Measurements from ENCODE around the gene PTRH2.

Gene PTRH2

DNA sequence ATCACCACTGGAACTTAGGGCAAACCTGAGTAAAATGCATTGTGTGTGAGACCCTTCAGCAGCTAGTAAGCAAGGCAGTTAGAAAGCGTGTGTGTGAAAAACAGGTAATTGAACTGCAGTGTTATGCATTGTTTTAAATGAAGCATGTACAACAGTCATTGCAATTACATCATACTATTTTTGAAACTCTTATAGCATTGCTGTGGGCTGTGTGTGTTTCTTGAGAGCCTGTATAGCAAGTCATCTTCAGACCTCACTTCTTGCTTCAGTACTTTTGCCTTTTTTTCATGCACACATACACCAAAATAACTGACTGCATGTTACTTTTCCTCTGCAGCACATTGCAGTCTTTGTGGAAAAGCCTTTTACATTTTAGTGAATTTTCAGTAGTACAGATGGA, 19.2 kb downstream of the PTRH2 start:
- H3K14ac ChIP-seq (ENCODE audit: low read length) = no peak overlapping the region
- H3K9me3 ChIP-seq (ENCODE audit: insufficient read depth, low read depth, low read length) = no peaks in the 10 kb centered on the region
- H4K91ac ChIP-seq (ENCODE audit: low read depth, low read length) = no peak overlapping the region
- no peak overlapping the region for H2BK120ac ChIP-seq (ENCODE audit: insufficient read depth, low read length, poor library complexity)
- H3K18ac ChIP-seq (ENCODE audit: low read length) = no peak overlapping the region
- H2AK5ac ChIP-seq (ENCODE audit: low read length) = no peak overlapping the region
- no peak overlapping the region for H3K27ac ChIP-seq (ENCODE audit: low read depth, low read length)
- no peaks in the 10 kb centered on the region for H3K79me1 ChIP-seq (ENCODE audit: low read length)
- no CpG with 5 or more reads among the region's 1 CpG for WGBS (ENCODE audit: extremely low coverage, insufficient coverage, insufficient read length)
- no peak overlapping the region for H2AFZ ChIP-seq (ENCODE audit: insufficient read depth, low read length, poor library complexity)
- no peak overlapping the region for H4K12ac ChIP-seq (ENCODE audit: low read depth, low read length)
- no peaks in the 10 kb centered on the region for H3K27me3 ChIP-seq (ENCODE audit: insufficient read depth, low read length)
- no peak overlapping the region for H3K4me3 ChIP-seq (ENCODE audit: low read depth, low read length)
- H3K23ac ChIP-seq (ENCODE audit: low read length) = no peak overlapping the region
- H3K79me2 ChIP-seq (ENCODE audit: control insufficient read depth, insufficient read depth, low read length, poor library complexity) = no peaks in the 10 kb centered on the region
- no peak overlapping the region for H2BK5ac ChIP-seq (ENCODE audit: low read depth, low read length, poor library complexity)
- H3K4me2 ChIP-seq (ENCODE audit: low read length) = no peak overlapping the region
- H3K9ac ChIP-seq (ENCODE audit: low read length) = no peak overlapping the region
- H3K36me3 ChIP-seq (ENCODE audit: control insufficient read depth in 1 of 2, insufficient read depth in 2 of 2, low read length in 2 of 2) = peaks cover 17 to 33% of the 10 kb centered on the region in 2 experiments
- no peak overlapping the region for H3K4ac ChIP-seq (ENCODE audit: low read depth, low read length)
- no peak overlapping the region for H4K8ac ChIP-seq (ENCODE audit: low read depth, low read length)
- no peak for DNase-seq
- H3K4me1 ChIP-seq (ENCODE audit: control insufficient read depth in 1 of 2, insufficient read depth in 2 of 2, low read length in 2 of 2) = no peaks in the 10 kb centered on the region
- no peak overlapping the region for H2BK12ac ChIP-seq (ENCODE audit: low read length)

DNA sequence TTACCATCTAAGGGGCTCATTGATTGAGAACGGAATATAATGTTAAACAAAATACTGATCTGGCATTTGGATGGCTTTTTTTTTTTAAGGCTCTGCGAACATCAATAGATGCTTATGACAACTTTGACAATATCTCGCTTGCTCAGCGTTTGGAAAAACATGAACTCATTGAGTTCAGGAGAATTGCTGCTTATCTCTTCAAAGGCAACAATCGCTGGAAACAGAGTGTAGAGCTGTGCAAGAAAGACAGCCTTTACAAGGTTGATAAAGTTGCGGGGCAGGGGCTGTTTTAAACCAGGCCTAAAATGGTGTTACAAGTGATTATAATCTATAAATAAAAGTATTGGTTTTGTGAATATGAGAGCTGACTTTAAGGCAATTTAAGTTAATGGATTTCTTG, 22.3 kb downstream of the PTRH2 start:
- Histone ChIP-seq H3K14ac (ENCODE audit: low read length) (no peak overlapping the region), H3K9ac (ENCODE audit: low read length) (no peak overlapping the region), H3K79me2 (ENCODE audit: control insufficient read depth, insufficient read depth, low read length, poor library complexity) (no peaks in the 10 kb centered on the region), H3K23ac (ENCODE audit: low read length) (no peak overlapping the region), H4K91ac (ENCODE audit: low read depth, low read length) (no peak overlapping the region), H3K4me3 (ENCODE audit: low read depth, low read length) (no peak overlapping the region), H3K4me1 (ENCODE audit: control insufficient read depth in 1 of 2, insufficient read depth in 2 of 2, low read length in 2 of 2) (no peaks in the 10 kb centered on the region), H2BK5ac (ENCODE audit: low read depth, low read length, poor library complexity) (no peak overlapping the region), H3K4me2 (ENCODE audit: low read length) (no peak overlapping the region), H4K12ac (ENCODE audit: low read depth, low read length) (no peak overlapping the region), H3K18ac (ENCODE audit: low read length) (no peak overlapping the region), H3K27ac (ENCODE audit: low read depth, low read length) (no peak overlapping the region), H3K36me3 (ENCODE audit: control insufficient read depth in 1 of 2, insufficient read depth in 2 of 2, low read length in 2 of 2) (peaks cover 5 to 42% of the 10 kb centered on the region in 2 experiments), H2AFZ (ENCODE audit: insufficient read depth, low read length, poor library complexity) (no peak overlapping the region), H2BK120ac (ENCODE audit: insufficient read depth, low read length, poor library complexity) (no peak overlapping the region), H3K9me3 (ENCODE audit: insufficient read depth, low read depth, low read length) (no peaks in the 10 kb centered on the region), H4K8ac (ENCODE audit: low read depth, low read length) (no peak overlapping the region), H3K4ac (ENCODE audit: low read depth, low read length) (no peak overlapping the region), H2BK12ac (ENCODE audit: low read length) (no peak overlapping the region), H3K27me3 (ENCODE audit: insufficient read depth, low read length) (no peaks in the 10 kb centered on the region), H3K79me1 (ENCODE audit: low read length) (no peaks in the 10 kb centered on the region), H2AK5ac (ENCODE audit: low read length) (no peak overlapping the region)
- no CpG with 5 or more reads among the region's 6 CpGs for WGBS (ENCODE audit: extremely low coverage, insufficient coverage, insufficient read length)
- DNase-seq = no peak

- H4K91ac ChIP-seq (ENCODE audit: low read depth, low read length) = no peak overlapping the region
- H3K18ac ChIP-seq (ENCODE audit: low read length) = no peak overlapping the region
- DNase-seq = peak; percentile 52 to 75
- no peaks in the 10 kb centered on the region for H3K27me3 ChIP-seq (ENCODE audit: insufficient read depth, low read length)
- H3K23ac ChIP-seq (ENCODE audit: low read length) = no peak overlapping the region
- H4K8ac ChIP-seq (ENCODE audit: low read depth, low read length) = no peak overlapping the region
- no peak overlapping the region for H2BK12ac ChIP-seq (ENCODE audit: low read length)
- H2BK5ac ChIP-seq (ENCODE audit: low read depth, low read length, poor library complexity) = no peak overlapping the region
- no peak overlapping the region for H3K4ac ChIP-seq (ENCODE audit: low read depth, low read length)
- H4K12ac ChIP-seq (ENCODE audit: low read depth, low read length) = no peak overlapping the region
- no peaks in the 10 kb centered on the region for H3K9me3 ChIP-seq (ENCODE audit: insufficient read depth, low read depth, low read length)
- no peak overlapping the region for H3K4me3 ChIP-seq (ENCODE audit: low read depth, low read length)
- H3K79me2 ChIP-seq (ENCODE audit: control insufficient read depth, insufficient read depth, low read length, poor library complexity) = no peaks in the 10 kb centered on the region
- H2BK120ac ChIP-seq (ENCODE audit: insufficient read depth, low read length, poor library complexity) = no peak overlapping the region
- no peaks in the 10 kb centered on the region for H3K4me1 ChIP-seq (ENCODE audit: control insufficient read depth in 1 of 2, insufficient read depth in 2 of 2, low read length in 2 of 2)
- H3K14ac ChIP-seq (ENCODE audit: low read length) = no peak overlapping the region
- H3K9ac ChIP-seq (ENCODE audit: low read length) = no peak overlapping the region
- H2AFZ ChIP-seq (ENCODE audit: insufficient read depth, low read length, poor library complexity) = no peak overlapping the region
- no peak overlapping the region for H2AK5ac ChIP-seq (ENCODE audit: low read length)
- H3K27ac ChIP-seq (ENCODE audit: low read depth, low read length) = no peak overlapping the region
- H3K79me1 ChIP-seq (ENCODE audit: low read length) = no peaks in the 10 kb centered on the region
- no peak overlapping the region for H3K4me2 ChIP-seq (ENCODE audit: low read length)
- peaks cover 15 to 53% of the 10 kb centered on the region in 2 experiments for H3K36me3 ChIP-seq (ENCODE audit: control insufficient read depth in 1 of 2, insufficient read depth in 2 of 2, low read length in 2 of 2)
Observed at GRCh38 chr17:59683283-59683682, 23.9 kb downstream of the PTRH2 start.

DNA sequence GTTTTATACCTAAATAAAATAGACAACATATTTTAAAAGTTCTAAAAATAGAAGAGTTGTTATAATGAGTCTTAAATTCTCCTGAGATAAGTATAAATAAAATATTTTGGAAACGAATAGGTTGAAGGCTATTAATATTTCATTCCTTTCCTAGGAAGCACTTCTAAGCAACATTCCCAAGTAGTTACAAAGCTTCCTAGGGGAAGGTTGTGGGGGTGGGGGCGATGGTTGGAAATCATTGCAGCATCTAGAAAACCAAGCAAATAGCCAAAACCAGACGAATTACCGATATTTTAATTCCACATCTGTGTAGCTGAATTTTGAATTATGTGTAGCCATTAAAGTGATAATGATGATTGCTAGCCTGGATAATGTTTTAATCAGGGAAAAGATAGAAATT, 26.9 kb downstream of the PTRH2 start:
- no peak overlapping the region for H3K18ac ChIP-seq (ENCODE audit: low read length)
- H2BK5ac ChIP-seq (ENCODE audit: low read depth, low read length, poor library complexity) = no peak overlapping the region
- H4K12ac ChIP-seq (ENCODE audit: low read depth, low read length) = no peak overlapping the region
- no peak overlapping the region for H3K14ac ChIP-seq (ENCODE audit: low read length)
- no peak overlapping the region for H2BK12ac ChIP-seq (ENCODE audit: low read length)
- H3K79me1 ChIP-seq (ENCODE audit: low read length) = no peaks in the 10 kb centered on the region
- H3K4me2 ChIP-seq (ENCODE audit: low read length) = no peak overlapping the region
- H3K27ac ChIP-seq (ENCODE audit: low read depth, low read length) = no peak overlapping the region
- H3K27me3 ChIP-seq (ENCODE audit: insufficient read depth, low read length) = no peaks in the 10 kb centered on the region
- H3K9me3 ChIP-seq (ENCODE audit: insufficient read depth, low read depth, low read length) = no peaks in the 10 kb centered on the region
- H3K23ac ChIP-seq (ENCODE audit: low read length) = no peak overlapping the region
- H3K79me2 ChIP-seq (ENCODE audit: control insufficient read depth, insufficient read depth, low read length, poor library complexity) = no peaks in the 10 kb centered on the region
- no peak overlapping the region for H2AFZ ChIP-seq (ENCODE audit: insufficient read depth, low read length, poor library complexity)
- H3K4me3 ChIP-seq (ENCODE audit: low read depth, low read length) = no peak overlapping the region
- DNase-seq = no peak
- H4K91ac ChIP-seq (ENCODE audit: low read depth, low read length) = no peak overlapping the region
- no peak overlapping the region for H2AK5ac ChIP-seq (ENCODE audit: low read length)
- H3K36me3 ChIP-seq (ENCODE audit: control insufficient read depth in 1 of 2, insufficient read depth in 2 of 2, low read length in 2 of 2) = peaks cover 20 to 51% of the 10 kb centered on the region in 2 experiments
- no peak overlapping the region for H3K9ac ChIP-seq (ENCODE audit: low read length)
- WGBS (ENCODE audit: extremely low coverage, insufficient coverage, insufficient read length) = no CpG with 5 or more reads among the region's 4 CpGs
- H2BK120ac ChIP-seq (ENCODE audit: insufficient read depth, low read length, poor library complexity) = no peak overlapping the region
- no peak overlapping the region for H3K4ac ChIP-seq (ENCODE audit: low read depth, low read length)
- no peaks in the 10 kb centered on the region for H3K4me1 ChIP-seq (ENCODE audit: control insufficient read depth in 1 of 2, insufficient read depth in 2 of 2, low read length in 2 of 2)
- no peak overlapping the region for H4K8ac ChIP-seq (ENCODE audit: low read depth, low read length)
